ENCODE measurements around the gene USH1G. TPM values are rescaled to one million over a fixed set of nuclear protein-coding genes. Genes with fewer than 3 reads are reported as not detected.

Gene USH1G
- total RNA-seq, 2 experiments from 2014 or later = not detected

GRCh38 chr17:74953134-74953687, 30.2 kb upstream of the USH1G start:
- ChIA-PET CTCF (interaction anchor here (0.6 to 0.9 kb wide), 2 partner anchors 160 to 217 kb away, joined by 3 read pairs; no protein-coding TSS in a partner anchor), POLR2A (no interaction called here)
- Mint-ChIP-seq H3K4me3 (no peak overlapping the region), H3K36me3 (ENCODE audit: low read depth) (no peaks in the 10 kb centered on the region), H3K4me1 (no peaks in the 10 kb centered on the region), H3K27ac (no peak overlapping the region), H3K9me3 (ENCODE audit: low read depth) (no peaks in the 10 kb centered on the region), H3K27me3 (no peaks in the 10 kb centered on the region)
- ATAC-seq (no peak), DNase-seq (no peak)
- intact Hi-C loops (cut with DNase I, micrococcal nuclease) = no loop called here

GRCh38 chr17:74952431-74953133, 29.5 kb upstream of the USH1G start:
- intact Hi-C loops (cut with DNase I, micrococcal nuclease) = no loop called here
- H3K4me1 Mint-ChIP-seq = no peaks in the 10 kb centered on the region
- POLR2A ChIA-PET = no interaction called here

GRCh38 chr17:74951680-74952421, 28.8 kb upstream of the USH1G start:
- H3K27me3 Mint-ChIP-seq = no peaks in the 10 kb centered on the region
- H3K9me3 Mint-ChIP-seq (ENCODE audit: low read depth) = no peaks in the 10 kb centered on the region
- ChIA-PET POLR2A (no interaction called here), CTCF (interaction anchor here (0.8 to 3.5 kb wide), 2 partner anchors 9 kb away, joined by 4 to 18 read pairs; no protein-coding TSS in a partner anchor)
- no peaks in the 10 kb centered on the region for H3K4me1 Mint-ChIP-seq
- ATAC-seq (no peak), DNase-seq (no peak)
- H3K27ac Mint-ChIP-seq = no peak overlapping the region
- H3K4me3 Mint-ChIP-seq = no peak overlapping the region
- H3K36me3 Mint-ChIP-seq (ENCODE audit: low read depth) = no peaks in the 10 kb centered on the region
- intact Hi-C loops (cut with DNase I, micrococcal nuclease) = no loop called here

More at GRCh38 chr17:74952431-74953133, 29.5 kb upstream of the USH1G start:
- Mint-ChIP-seq H3K27ac (no peak overlapping the region), H3K9me3 (ENCODE audit: low read depth) (no peaks in the 10 kb centered on the region), H3K4me3 (no peak overlapping the region), H3K36me3 (ENCODE audit: low read depth) (no peaks in the 10 kb centered on the region), H3K27me3 (no peaks in the 10 kb centered on the region)
- CTCF ChIA-PET = interaction anchor here (0.8 to 0.9 kb wide), 2 partner anchors 9 to 161 kb away, joined by 3 to 4 read pairs; no protein-coding TSS in a partner anchor
- no peak for DNase-seq
- no peak for ATAC-seq

DNA sequence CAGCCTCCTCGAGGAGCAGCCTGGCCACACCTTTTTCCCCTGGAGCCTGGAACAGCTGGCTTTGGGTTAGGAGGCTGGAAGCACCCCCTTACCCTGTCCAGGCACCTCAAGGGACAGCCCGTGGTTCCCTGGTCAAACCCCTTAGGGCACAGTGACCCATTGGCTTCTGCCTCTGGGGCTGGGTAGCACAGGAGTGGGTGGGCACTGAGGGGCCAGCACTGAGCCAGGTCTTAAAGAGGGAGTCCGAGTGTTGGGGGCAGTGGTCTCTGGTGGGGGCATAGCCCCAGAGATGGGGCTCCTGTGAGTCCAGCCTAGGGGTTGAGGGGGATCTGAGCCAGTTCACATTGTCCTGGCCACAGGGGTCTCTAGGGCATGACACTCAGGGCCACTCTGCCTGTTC, 28.0 kb upstream of the USH1G start:
- H3K4me3 Mint-ChIP-seq = no peak overlapping the region
- no peak overlapping the region for H3K27ac Mint-ChIP-seq
- H3K27me3 Mint-ChIP-seq = no peaks in the 10 kb centered on the region
- intact Hi-C loops (cut with DNase I, micrococcal nuclease) = no loop called here
- no peaks in the 10 kb centered on the region for H3K36me3 Mint-ChIP-seq (ENCODE audit: low read depth)
- ChIA-PET CTCF (interaction anchor here (3.5 kb wide), 1 partner anchor 10 kb away, joined by 18 read pairs; no protein-coding TSS in a partner anchor), POLR2A (no interaction called here)
- H3K9me3 Mint-ChIP-seq (ENCODE audit: low read depth) = no peaks in the 10 kb centered on the region
- DNase-seq (no peak), ATAC-seq (no peak)
- H3K4me1 Mint-ChIP-seq = no peaks in the 10 kb centered on the region

- Mint-ChIP-seq H3K27me3 (peaks cover 2% of the 10 kb centered on the region), H3K4me1 (peaks cover 2% of the 10 kb centered on the region), H3K4me3 (no peak overlapping the region), H3K27ac (no peak overlapping the region), H3K36me3 (ENCODE audit: low read depth) (no peaks in the 10 kb centered on the region), H3K9me3 (ENCODE audit: low read depth) (no peaks in the 10 kb centered on the region)
- POLR2A ChIA-PET = no interaction called here
- intact Hi-C loops (cut with DNase I, micrococcal nuclease) = no loop called here
- ATAC-seq = no peak
- CTCF ChIA-PET = interaction anchor here (0.7 to 3.5 kb wide), 4 partner anchors 11 to 164 kb away, joined by 3 to 18 read pairs (median 4); no protein-coding TSS in a partner anchor
- no peak for DNase-seq
These were observed 27.2 kb upstream of the USH1G start for GRCh38 chr17:74950207-74950606.

GRCh38 chr17:74949455-74950115, 26.5 kb upstream of the USH1G start:
- peaks cover 2% of the 10 kb centered on the region for H3K4me1 Mint-ChIP-seq
- ChIA-PET CTCF (interaction anchor here (0.6 to 3.5 kb wide), 5 partner anchors 12 to 165 kb away, joined by 3 to 18 read pairs (median 4); no protein-coding TSS in a partner anchor), POLR2A (interaction anchor here (0.6 kb wide), 1 partner anchor 33 kb away, joined by 4 read pairs; no protein-coding TSS in a partner anchor)
- ATAC-seq (no peak), DNase-seq (no peak)
- no peaks in the 10 kb centered on the region for H3K9me3 Mint-ChIP-seq (ENCODE audit: low read depth)
- H3K36me3 Mint-ChIP-seq (ENCODE audit: low read depth) = no peaks in the 10 kb centered on the region
- H3K4me3 Mint-ChIP-seq = no peak overlapping the region
- intact Hi-C loops (cut with DNase I, micrococcal nuclease) = no loop called here
- peaks cover 3% of the 10 kb centered on the region for H3K27me3 Mint-ChIP-seq
- H3K27ac Mint-ChIP-seq = no peak overlapping the region

DNA sequence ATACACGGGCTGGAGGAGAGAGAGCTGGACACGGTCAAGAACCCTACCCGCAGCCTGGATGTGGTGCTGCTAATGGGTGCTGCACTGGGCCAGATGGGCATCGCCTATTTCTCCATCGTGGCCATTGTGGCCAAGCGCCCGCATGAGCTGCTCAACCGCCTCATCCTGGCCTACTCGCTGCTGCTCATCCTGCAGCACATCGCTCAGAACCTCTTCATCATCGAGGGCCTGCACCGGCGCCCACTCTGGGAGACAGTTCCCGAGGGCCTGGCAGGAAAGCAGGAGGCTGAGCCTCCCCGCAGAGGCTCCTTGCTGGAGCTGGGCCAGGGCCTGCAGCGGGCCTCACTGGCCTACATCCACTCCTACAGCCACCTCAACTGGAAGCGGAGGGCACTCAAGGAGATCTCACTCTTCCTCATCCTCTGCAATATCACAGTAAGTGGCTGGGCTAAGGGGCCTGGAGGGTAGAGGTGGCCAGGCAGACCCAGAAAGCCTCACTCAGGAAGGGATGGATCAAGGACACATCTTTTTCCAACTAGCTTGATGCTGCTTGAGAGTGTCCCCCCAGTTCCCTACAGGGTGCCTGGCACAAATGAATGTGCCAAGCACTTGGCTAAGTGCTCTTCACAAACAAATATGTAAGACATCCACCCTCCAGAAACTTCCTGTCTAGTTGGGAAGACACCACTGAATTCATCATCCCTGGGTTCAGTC, 24.1 kb upstream of the USH1G start:
- H3K27me3 Mint-ChIP-seq = peaks cover 7% of the 10 kb centered on the region
- H3K4me1 Mint-ChIP-seq = peaks cover 2% of the 10 kb centered on the region
- H3K4me3 Mint-ChIP-seq = no peak overlapping the region
- ATAC-seq (no peak), DNase-seq (no peak)
- CTCF ChIA-PET = interaction anchor here (2.0 to 2.2 kb wide), 2 partner anchors 11 to 14 kb away, joined by 9 to 13 read pairs; no protein-coding TSS in a partner anchor
- POLR2A ChIA-PET = no interaction called here
- intact Hi-C loops (cut with DNase I, micrococcal nuclease) = no loop called here
- H3K9me3 Mint-ChIP-seq (ENCODE audit: low read depth) = no peaks in the 10 kb centered on the region
- H3K27ac Mint-ChIP-seq = no peak overlapping the region
- no peaks in the 10 kb centered on the region for H3K36me3 Mint-ChIP-seq (ENCODE audit: low read depth)

DNA sequence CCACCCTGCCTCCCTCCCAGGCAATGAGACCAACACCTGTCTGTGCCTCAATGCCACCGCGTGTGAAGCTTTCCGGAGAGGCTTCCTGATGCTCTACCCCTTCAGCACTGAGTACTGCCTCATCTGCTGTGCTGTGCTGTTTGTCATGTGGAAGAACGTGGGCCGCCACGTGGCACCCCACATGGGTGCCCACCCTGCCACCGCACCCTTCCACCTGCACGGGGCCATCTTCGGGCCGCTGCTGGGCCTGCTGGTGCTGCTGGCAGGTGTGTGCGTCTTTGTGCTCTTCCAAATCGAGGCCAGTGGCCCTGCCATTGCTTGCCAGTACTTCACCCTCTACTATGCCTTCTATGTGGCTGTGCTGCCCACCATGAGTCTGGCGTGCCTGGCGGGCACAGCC, 23.6 kb upstream of the USH1G start:
- peaks cover 2% of the 10 kb centered on the region for H3K4me1 Mint-ChIP-seq
- H3K27ac Mint-ChIP-seq = no peak overlapping the region
- peaks cover 10% of the 10 kb centered on the region for H3K27me3 Mint-ChIP-seq
- intact Hi-C loops (cut with DNase I, micrococcal nuclease) = no loop called here
- H3K36me3 Mint-ChIP-seq (ENCODE audit: low read depth) = no peaks in the 10 kb centered on the region
- ATAC-seq = no peak
- H3K4me3 Mint-ChIP-seq = no peak overlapping the region
- DNase-seq = no peak
- ChIA-PET CTCF (interaction anchor here (2.0 to 2.2 kb wide), 2 partner anchors 12 to 15 kb away, joined by 9 to 13 read pairs; no protein-coding TSS in a partner anchor), POLR2A (no interaction called here)
- H3K9me3 Mint-ChIP-seq (ENCODE audit: low read depth) = no peaks in the 10 kb centered on the region

GRCh38 chr17:74945543-74945942, 22.5 kb upstream of the USH1G start:
- no peaks in the 10 kb centered on the region for H3K9me3 Mint-ChIP-seq (ENCODE audit: low read depth)
- H3K4me3 Mint-ChIP-seq = no peak overlapping the region
- POLR2A ChIA-PET = no interaction called here
- DNase-seq (no peak), ATAC-seq (no peak)
- intact Hi-C loops (cut with DNase I, micrococcal nuclease) = no loop called here
- H3K4me1 Mint-ChIP-seq = peaks cover 2% of the 10 kb centered on the region
- H3K36me3 Mint-ChIP-seq (ENCODE audit: low read depth) = no peaks in the 10 kb centered on the region
- no peak overlapping the region for H3K27ac Mint-ChIP-seq
- peaks cover 14% of the 10 kb centered on the region for H3K27me3 Mint-ChIP-seq
- CTCF ChIA-PET = interaction anchor here (0.6 to 2.0 kb wide), 3 partner anchors 13 to 162 kb away, joined by 3 to 13 read pairs (median 5); no protein-coding TSS in a partner anchor

GRCh38 chr17:74943808-74944522, 20.9 kb upstream of the USH1G start:
- intact Hi-C loops (cut with DNase I, micrococcal nuclease) = no loop called here
- no peak overlapping the region for H3K27ac Mint-ChIP-seq
- H3K27me3 Mint-ChIP-seq = peaks cover 19% of the 10 kb centered on the region
- no peak for DNase-seq
- no peaks in the 10 kb centered on the region for H3K36me3 Mint-ChIP-seq (ENCODE audit: low read depth)
- no peaks in the 10 kb centered on the region for H3K9me3 Mint-ChIP-seq (ENCODE audit: low read depth)
- POLR2A ChIA-PET = no interaction called here
- ATAC-seq = no peak
- H3K4me1 Mint-ChIP-seq = peaks cover 2% of the 10 kb centered on the region
- no peak overlapping the region for H3K4me3 Mint-ChIP-seq
- CTCF ChIA-PET = no interaction called here
